Keratinocyte (primary cell): Measurements from ENCODE around the gene PRPF6. TPM values are rescaled to one million over a fixed set of nuclear protein-coding genes. Genes with fewer than 3 reads are reported as not detected.
A peak's percentile ranks its signal among the peaks of the same experiment; 100 is the strongest.

Experiments used
- DNase-seq: peaks from one replicate; pipeline ENCODE4 v3.0.0-alpha.2; 2011; ENCODE audit warnings: low read depth, missing footprints, low spot score
- FAIRE-seq: peaks from 2 replicates; lab custom pipeline; 2011; peaks lifted over from hg19 to GRCh38; lab: Jason Lieb, UNC
- H2AFZ ChIP-seq: 2 replicates; pipeline ENCODE4 v1.6.0; 2012; ENCODE audit warnings: low read length, control low read depth, inconsistent platforms; ENCODE audit not compliant: control insufficient read depth
- H3K27ac ChIP-seq: 2 replicates; pipeline ENCODE4 v1.5.1; 2011; ENCODE audit warnings: low read length; ENCODE audit not compliant: control insufficient read depth, insufficient read depth
- H3K27me3 ChIP-seq: 3 replicates; pipeline ENCODE4 v1.6.0; 2011; ENCODE audit warnings: low read length; ENCODE audit not compliant: control insufficient read depth, insufficient read depth; ENCODE audit errors: extremely low read depth
- H3K36me3 ChIP-seq, 2 experiments: 2 replicates in 1 of 2; 3 replicates in 1 of 2; pipeline ENCODE4 v1.5.1; 2011; ENCODE audit warnings: low read length in 2 of 2, mild to moderate bottlenecking in 1 of 2; ENCODE audit not compliant: control insufficient read depth in 2 of 2, insufficient read depth in 2 of 2; ENCODE audit errors: extremely low read depth in 1 of 2
- H3K4me1 ChIP-seq: 3 replicates; pipeline ENCODE4 v1.5.1; 2011; ENCODE audit warnings: low read length; ENCODE audit not compliant: control insufficient read depth, insufficient read depth; ENCODE audit errors: extremely low read depth
- H3K4me2 ChIP-seq: 3 replicates; pipeline ENCODE4 v1.6.0; 2011; ENCODE audit warnings: low read depth, low read length; ENCODE audit not compliant: control insufficient read depth, insufficient read depth; ENCODE audit errors: extremely low read depth
- H3K4me3 ChIP-seq, 3 experiments: fragments of 200-600 bp in 1 of 3; sonication (generic) in 1 of 3; 2 replicates in 2 of 3; 3 replicates in 1 of 3; pipeline ENCODE4 v1.5.1; 2011 to 2016; ENCODE audit warnings: low read length in 3 of 3, mild to moderate bottlenecking in 3 of 3, control low read depth in 2 of 3, inconsistent platforms in 1 of 3, low read depth in 1 of 3, mixed read lengths in 1 of 3, mixed run types in 1 of 3, moderate library complexity in 1 of 3; ENCODE audit not compliant: control insufficient read depth in 2 of 3, insufficient read depth in 2 of 3; ENCODE audit errors: extremely low read depth in 1 of 3
- H3K79me2 ChIP-seq: 2 replicates; pipeline ENCODE4 v1.6.0; 2012; ENCODE audit warnings: low read length; ENCODE audit not compliant: control insufficient read depth, insufficient read depth
- H3K9ac ChIP-seq: 3 replicates; pipeline ENCODE4 v1.6.0; 2011; ENCODE audit warnings: low read length; ENCODE audit not compliant: control insufficient read depth, insufficient read depth; ENCODE audit errors: extremely low read depth
- H3K9me1 ChIP-seq: 3 replicates; pipeline ENCODE4 v1.6.0; 2011; ENCODE audit warnings: low read length; ENCODE audit not compliant: control insufficient read depth, insufficient read depth; ENCODE audit errors: extremely low read depth
- H3K9me3 ChIP-seq: 2 replicates; pipeline ENCODE4 v1.5.1; 2012; ENCODE audit warnings: low read depth, low read length; ENCODE audit not compliant: control insufficient read depth
- H4K20me1 ChIP-seq: 3 replicates; pipeline ENCODE4 v1.6.0; 2011; ENCODE audit warnings: low read length; ENCODE audit not compliant: control insufficient read depth, insufficient read depth; ENCODE audit errors: extremely low read depth
- CTCF ChIP-seq, 3 experiments: IDR thresholded peaks in 1 of 3; conservative IDR thresholded peaks in 1 of 3; optimal IDR thresholded peaks in 1 of 3; 2 replicates in 2 of 3; 3 replicates in 1 of 3; pipeline versions ENCODE3 to v1.5.1; 2011; ENCODE audit warnings: low read length in 3 of 3, mild to moderate bottlenecking in 3 of 3, moderate library complexity in 2 of 3, control low read depth in 1 of 3, inconsistent platforms in 1 of 3; ENCODE audit not compliant: insufficient read depth in 2 of 3; ENCODE audit errors: extremely low read depth in 1 of 3
- EZH2 ChIP-seq: IDR thresholded peaks from one replicate; pipeline ENCODE4 v1.6.1; 2012; ENCODE audit warnings: inconsistent platforms, mild to moderate bottlenecking, low read length, moderate library complexity
- dilution Hi-C: fragments of 300-500 bp; cut with MboI; formaldehyde crosslinking; loops from one replicate; pipeline ENCODE4 v1.7.0; 2020; ENCODE audit warnings: low sequenced_read_pairs; ENCODE audit not compliant: extremely low pct_ligation_motif_present
- polyA plus RNA-seq, 5 experiments: library from polyadenylated mRNA; depleted of rRNA in 3 of 5; stranded (reverse) in 3 of 5; stranded (forward) in 1 of 5; unstranded in 1 of 5; fragments of >200 nt; gene quantifications; 1 replicate in 1 of 5; 2 replicates in 3 of 5; 3 replicates in 1 of 5; pipeline versions ENCODE4 v1.2.1 to v1.2.3, GENCODE V29; 2011 to 2012; ENCODE audit warnings: missing spikeins in 2 of 5, low read depth in 1 of 5, low replicate concordance in 1 of 5

The PRPF6 gene
- polyA plus RNA-seq, 1 donor (not counting 4 experiments of a cell fraction or from before 2014, with no cell fraction given) = 30.5 TPM

DNA sequence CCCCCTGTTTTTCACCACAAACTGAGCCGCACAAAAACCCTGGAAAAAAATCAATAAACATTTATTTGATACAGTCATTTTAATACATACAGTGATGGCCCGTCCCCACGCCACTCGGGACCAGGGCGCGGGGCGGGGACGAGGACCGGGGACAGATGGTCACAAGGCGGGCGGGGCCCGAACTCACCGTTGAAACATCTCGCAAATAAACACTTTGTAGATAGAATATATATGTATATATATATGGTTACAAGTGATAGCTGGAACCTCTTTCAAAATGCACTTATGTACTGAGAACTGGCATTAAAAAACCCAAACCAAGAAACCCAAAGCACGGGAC is 24.3 kb upstream of the PRPF6 start:
- Histone ChIP-seq H3K27ac (peak overlapping the region; percentile 81), H3K4me2 (peak overlapping the region; percentile 88), H3K9me1 (no peaks in the 10 kb centered on the region), H4K20me1 (peaks cover 13% of the 10 kb centered on the region), H3K79me2 (peaks cover 40% of the 10 kb centered on the region), H3K36me3 (peaks cover 4 to 18% of the 10 kb centered on the region in 2 experiments), H3K4me3 (peak overlapping the region; percentile 73 to 98 (median 82)), H3K9ac (peak overlapping the region; percentile 75), H3K9me3 (no peaks in the 10 kb centered on the region), H3K4me1 (peaks cover 30% of the 10 kb centered on the region), H2AFZ (no peak overlapping the region), H3K27me3 (no peaks in the 10 kb centered on the region)
- FAIRE-seq (no peak), DNase-seq (no peak)
- TF ChIP-seq CTCF (optimal IDR thresholded peaks at IDR 0.05 in 1 of 3, IDR thresholded peaks at IDR 0.05 in 1 of 3, conservative IDR thresholded peaks at IDR 0.05 in 1 of 3; ENCODE audit: extremely low read depth in 1 of 3, insufficient read depth in 2 of 3, low read length in 3 of 3) = no peak
- TF ChIP-seq EZH2 = no peak
- dilution Hi-C loops = no loop called here

DNA sequence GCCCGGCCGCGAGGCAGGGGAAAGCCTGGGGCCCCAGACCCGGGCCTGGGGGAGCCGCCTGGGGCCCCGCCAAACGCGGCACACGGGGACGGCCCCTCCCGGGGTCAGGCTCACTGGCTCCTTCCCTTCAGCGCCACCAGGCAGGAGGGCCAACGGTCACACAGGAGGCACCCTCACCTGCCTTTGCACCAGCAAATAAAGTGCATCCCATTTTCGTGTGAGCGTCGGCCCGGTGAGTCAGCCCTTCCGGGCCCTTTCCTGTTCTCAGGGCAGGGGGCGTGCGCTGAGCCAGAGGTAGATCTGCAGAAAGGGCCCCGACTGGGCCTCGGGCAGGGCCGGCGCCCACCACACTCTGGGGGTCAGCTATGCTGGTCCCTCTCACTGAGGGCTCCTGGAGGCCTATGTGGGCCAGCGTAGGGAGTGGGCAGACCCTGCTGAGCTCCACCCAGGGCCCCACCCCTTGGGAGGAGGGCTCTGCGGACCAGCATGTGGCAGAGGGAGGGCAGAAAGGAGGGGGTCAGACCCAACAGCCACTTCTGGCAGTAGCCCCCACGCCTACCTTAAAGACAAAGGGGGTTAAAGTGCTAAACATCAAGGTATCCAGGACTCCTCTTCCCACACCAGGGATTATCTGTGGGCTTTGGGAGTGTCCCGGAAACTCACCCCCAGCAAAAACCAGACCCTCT is 23.8 kb upstream of the PRPF6 start:
- no peaks in the 10 kb centered on the region for H3K27me3 ChIP-seq
- FAIRE-seq (no peak), DNase-seq (no peak)
- H3K4me2 ChIP-seq = peak overlapping the region; percentile 88
- H3K4me3 ChIP-seq = peak overlapping the region; percentile 73 to 98 (median 82)
- peak overlapping the region; percentile 75 for H3K9ac ChIP-seq
- H3K36me3 ChIP-seq = peaks cover 9 to 23% of the 10 kb centered on the region in 2 experiments
- peaks cover 26% of the 10 kb centered on the region for H3K4me1 ChIP-seq
- peaks cover 11% of the 10 kb centered on the region for H4K20me1 ChIP-seq
- TF ChIP-seq EZH2 = no peak
- peak in 1 of 3 experiments; percentile 29 for TF ChIP-seq CTCF (optimal IDR thresholded peaks at IDR 0.05 in 1 of 3, IDR thresholded peaks at IDR 0.05 in 1 of 3, conservative IDR thresholded peaks at IDR 0.05 in 1 of 3; ENCODE audit: extremely low read depth in 1 of 3, insufficient read depth in 2 of 3, low read length in 3 of 3)
- H2AFZ ChIP-seq = peak overlapping the region; percentile 33
- dilution Hi-C loops = no loop called here
- H3K9me3 ChIP-seq = no peaks in the 10 kb centered on the region
- H3K27ac ChIP-seq = peak overlapping the region; percentile 81
- peaks cover 35% of the 10 kb centered on the region for H3K79me2 ChIP-seq
- H3K9me1 ChIP-seq = no peaks in the 10 kb centered on the region
